Measurements from ENCODE around the gene CD300A. TPM values are rescaled to one million over a fixed set of nuclear protein-coding genes. Genes with fewer than 3 reads are reported as not detected.

Gene CD300A
- polyA plus RNA-seq (ENCODE audit: insufficient read length in 3 of 3), result 1 to 10 TPM in 2 of 3 donors, under 1 TPM in 1; 0.87 to 1.3 (median 1.1) TPM

- no peak for DNase-seq (ENCODE audit: low read depth in 3 of 3, low spot score in 2 of 3)
Observed at GRCh38 chr17:74466111-74466827, at the start of gene CD300A. TSS of gene CD300A (plus strand) at chr17:74466634. CDS start at chr17:74466704, 70 bp downstream.

- DNase-seq (ENCODE audit: low read depth in 3 of 3, low spot score in 2 of 3), result no peak
Observed at GRCh38 chr17:74417178-74418045, 49.0 kb upstream of the CD300A start.

GRCh38 chr17:74419928-74420411 is 46.5 kb upstream of the CD300A start:
- DNase-seq (ENCODE audit: low read depth in 3 of 3, low spot score in 2 of 3), result no peak

GRCh38 chr17:74424117-74424516 is 42.3 kb upstream of the CD300A start:
- DNase-seq (ENCODE audit: low read depth in 3 of 3, low spot score in 2 of 3), result no peak

- DNase-seq (ENCODE audit: low read depth in 3 of 3, low spot score in 2 of 3), result no peak
Observed at GRCh38 chr17:74424657-74425056, 41.8 kb upstream of the CD300A start.

GRCh38 chr17:74426551-74427047 is 39.8 kb upstream of the CD300A start:
- no peak for DNase-seq (ENCODE audit: low read depth in 3 of 3, low spot score in 2 of 3)

GRCh38 chr17:74427048-74427762 is 39.2 kb upstream of the CD300A start:
- DNase-seq (ENCODE audit: low read depth in 3 of 3, low spot score in 2 of 3), result peak in 1 of 3 donors; percentile 77

- DNase-seq (ENCODE audit: low read depth in 3 of 3, low spot score in 2 of 3), result no peak
Observed at GRCh38 chr17:74427763-74428153, 38.7 kb upstream of the CD300A start.

- DNase-seq (ENCODE audit: low read depth in 3 of 3, low spot score in 2 of 3), result no peak
Observed at GRCh38 chr17:74429604-74430384, 36.6 kb upstream of the CD300A start.

- DNase-seq (ENCODE audit: low read depth in 3 of 3, low spot score in 2 of 3), result no peak
Observed at GRCh38 chr17:74430385-74430705, 36.1 kb upstream of the CD300A start.

GRCh38 chr17:74430706-74431567 is 35.5 kb upstream of the CD300A start:
- DNase-seq (ENCODE audit: low read depth in 3 of 3, low spot score in 2 of 3), result peak in 1 of 3 donors; percentile 85

GRCh38 chr17:74431568-74432423 is 34.6 kb upstream of the CD300A start, which contains the start of gene GPRC5C:
TSS of gene GPRC5C (plus strand) at chr17:74432088. CDS start at chr17:74439777, 7,689 bp downstream.
- no peak for DNase-seq (ENCODE audit: low read depth in 3 of 3, low spot score in 2 of 3)

- no peak for DNase-seq (ENCODE audit: low read depth in 3 of 3, low spot score in 2 of 3)
Observed at GRCh38 chr17:74432424-74432690, 34.1 kb upstream of the CD300A start.

- DNase-seq (ENCODE audit: low read depth in 3 of 3, low spot score in 2 of 3), result no peak
Observed at GRCh38 chr17:74432766-74433391, 33.6 kb upstream of the CD300A start.

GRCh38 chr17:74433421-74434121 is 32.9 kb upstream of the CD300A start:
- DNase-seq (ENCODE audit: low read depth in 3 of 3, low spot score in 2 of 3), result no peak

GRCh38 chr17:74435775-74436359 is 30.6 kb upstream of the CD300A start:
- DNase-seq (ENCODE audit: low read depth in 3 of 3, low spot score in 2 of 3), result no peak

GRCh38 chr17:74437702-74438101 is 28.7 kb upstream of the CD300A start:
- DNase-seq (ENCODE audit: low read depth in 3 of 3, low spot score in 2 of 3), result no peak

Measured in right renal cortex interstitium (tissue), 3 donors.